ENCODE data around the gene SMPD2. TPM values are rescaled to one million over a fixed set of nuclear protein-coding genes. Genes with fewer than 3 reads are reported as not detected.

The SMPD2 gene
- total RNA-seq, 1 experiment from 2014 or later, result 14.7 TPM

DNA sequence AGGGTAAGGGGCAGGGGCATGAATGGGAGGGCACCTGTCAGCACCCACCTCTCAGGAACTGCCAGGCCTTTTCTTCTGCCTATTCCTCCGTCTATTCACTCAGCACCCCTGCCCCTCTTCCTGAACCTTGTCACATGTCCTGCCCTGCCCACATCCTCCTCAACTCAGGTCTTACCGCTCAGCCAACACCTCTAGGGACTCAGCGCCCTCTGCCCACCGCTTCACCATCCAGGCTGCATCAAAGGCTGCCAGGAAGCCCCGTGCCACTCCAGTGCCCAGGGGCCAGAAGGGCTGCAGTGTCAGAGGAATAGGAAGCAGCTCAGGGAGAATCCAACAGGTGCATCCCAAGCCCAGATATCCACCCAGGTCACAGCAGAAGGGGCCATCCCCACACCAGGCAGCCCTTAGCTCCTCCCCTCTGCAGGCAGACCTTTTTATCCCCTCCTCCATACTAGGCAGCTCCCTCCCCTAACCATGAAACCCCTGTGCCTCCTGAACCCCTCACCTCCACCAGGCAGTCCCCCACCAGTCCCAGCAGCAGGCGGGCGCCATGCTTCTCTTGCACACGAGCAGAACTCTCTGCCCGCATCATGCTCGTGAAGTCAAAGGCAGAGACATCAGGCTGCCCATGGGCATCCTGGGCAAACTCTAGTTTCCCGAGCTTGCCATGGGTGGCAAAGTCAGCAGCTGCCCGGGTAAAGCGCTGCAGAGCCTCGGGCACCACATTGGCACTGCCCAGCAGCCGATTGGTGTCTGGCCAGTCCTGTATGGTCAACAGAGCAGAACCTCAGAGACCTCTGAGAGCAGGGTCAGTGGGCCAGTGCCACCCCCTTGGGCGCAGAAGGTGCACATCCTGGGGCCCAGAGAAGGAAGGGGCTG lies 9.5 kb downstream of the SMPD2 start:
- no peak overlapping the region for H2AFZ ChIP-seq (ENCODE audit: low read depth, low read length, poor library complexity, severe bottlenecking)
- no peak overlapping the region for H3K4me2 ChIP-seq (ENCODE audit: low read length)
- H3K27ac ChIP-seq (ENCODE audit: low read depth, low read length), result no peak overlapping the region
- RAD21 ChIA-PET (ENCODE audit: low non-redundant PET in 1 of 2, low total read pairs in 2 of 2, uncharacterized antibody in 2 of 2, unreplicated experiment in 2 of 2), result no interaction called here
- TF ChIP-seq YY1 (IDR thresholded peaks at IDR 0.05; ENCODE audit: extremely low read depth, insufficient replicate concordance, low read depth, low read length), result no peak
- no peak for TF ChIP-seq SP1 (IDR thresholded peaks at IDR 0.05; ENCODE audit: low read depth)
- TF ChIP-seq, protein P1, sequence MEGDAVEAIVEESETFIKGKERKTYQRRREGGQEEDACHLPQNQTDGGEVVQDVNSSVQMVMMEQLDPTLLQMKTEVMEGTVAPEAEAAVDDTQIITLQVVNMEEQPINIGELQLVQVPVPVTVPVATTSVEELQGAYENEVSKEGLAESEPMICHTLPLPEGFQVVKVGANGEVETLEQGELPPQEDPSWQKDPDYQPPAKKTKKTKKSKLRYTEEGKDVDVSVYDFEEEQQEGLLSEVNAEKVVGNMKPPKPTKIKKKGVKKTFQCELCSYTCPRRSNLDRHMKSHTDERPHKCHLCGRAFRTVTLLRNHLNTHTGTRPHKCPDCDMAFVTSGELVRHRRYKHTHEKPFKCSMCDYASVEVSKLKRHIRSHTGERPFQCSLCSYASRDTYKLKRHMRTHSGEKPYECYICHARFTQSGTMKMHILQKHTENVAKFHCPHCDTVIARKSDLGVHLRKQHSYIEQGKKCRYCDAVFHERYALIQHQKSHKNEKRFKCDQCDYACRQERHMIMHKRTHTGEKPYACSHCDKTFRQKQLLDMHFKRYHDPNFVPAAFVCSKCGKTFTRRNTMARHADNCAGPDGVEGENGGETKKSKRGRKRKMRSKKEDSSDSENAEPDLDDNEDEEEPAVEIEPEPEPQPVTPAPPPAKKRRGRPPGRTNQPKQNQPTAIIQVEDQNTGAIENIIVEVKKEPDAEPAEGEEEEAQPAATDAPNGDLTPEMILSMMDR (IDR thresholded peaks at IDR 0.05 in 2 of 3, conservative IDR thresholded peaks at IDR 0.05 in 1 of 3; ENCODE audit: borderline replicate concordance in 1 of 3, insufficient read depth in 1 of 3, low read depth in 2 of 3, low read length in 2 of 3), result no peak
- TF ChIP-seq, protein P2, sequence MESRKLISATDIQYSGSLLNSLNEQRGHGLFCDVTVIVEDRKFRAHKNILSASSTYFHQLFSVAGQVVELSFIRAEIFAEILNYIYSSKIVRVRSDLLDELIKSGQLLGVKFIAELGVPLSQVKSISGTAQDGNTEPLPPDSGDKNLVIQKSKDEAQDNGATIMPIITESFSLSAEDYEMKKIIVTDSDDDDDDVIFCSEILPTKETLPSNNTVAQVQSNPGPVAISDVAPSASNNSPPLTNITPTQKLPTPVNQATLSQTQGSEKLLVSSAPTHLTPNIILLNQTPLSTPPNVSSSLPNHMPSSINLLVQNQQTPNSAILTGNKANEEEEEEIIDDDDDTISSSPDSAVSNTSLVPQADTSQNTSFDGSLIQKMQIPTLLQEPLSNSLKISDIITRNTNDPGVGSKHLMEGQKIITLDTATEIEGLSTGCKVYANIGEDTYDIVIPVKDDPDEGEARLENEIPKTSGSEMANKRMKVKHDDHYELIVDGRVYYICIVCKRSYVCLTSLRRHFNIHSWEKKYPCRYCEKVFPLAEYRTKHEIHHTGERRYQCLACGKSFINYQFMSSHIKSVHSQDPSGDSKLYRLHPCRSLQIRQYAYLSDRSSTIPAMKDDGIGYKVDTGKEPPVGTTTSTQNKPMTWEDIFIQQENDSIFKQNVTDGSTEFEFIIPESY (IDR thresholded peaks at IDR 0.05; ENCODE audit: extremely low read depth, insufficient replicate concordance, low read length), result no peak
- TF ChIP-seq, protein P3, sequence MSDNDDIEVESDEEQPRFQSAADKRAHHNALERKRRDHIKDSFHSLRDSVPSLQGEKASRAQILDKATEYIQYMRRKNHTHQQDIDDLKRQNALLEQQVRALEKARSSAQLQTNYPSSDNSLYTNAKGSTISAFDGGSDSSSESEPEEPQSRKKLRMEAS (IDR thresholded peaks at IDR 0.05), result no peak
- no peak for TF ChIP-seq POLR2AphosphoS5 (IDR thresholded peaks at IDR 0.05; ENCODE audit: low read depth, low read length)
- no peak for TF ChIP-seq ZNF274 (IDR thresholded peaks at IDR 0.05; ENCODE audit: low read depth, low read length)
- TF ChIP-seq CBX3 (IDR thresholded peaks at IDR 0.05; ENCODE audit: low read depth), result no peak
- TF ChIP-seq ZFX (IDR thresholded peaks at IDR 0.05), result no peak
- TF ChIP-seq POLR2A (IDR thresholded peaks at IDR 0.05; ENCODE audit: borderline replicate concordance, extremely low read depth, insufficient read depth, insufficient read length), result no peak
- TF ChIP-seq CEBPB (IDR thresholded peaks at IDR 0.05; ENCODE audit: low read depth), result no peak
- no peak for TF ChIP-seq RAD21 (IDR thresholded peaks at IDR 0.05; ENCODE audit: low read depth)
- TF ChIP-seq, protein P4, sequence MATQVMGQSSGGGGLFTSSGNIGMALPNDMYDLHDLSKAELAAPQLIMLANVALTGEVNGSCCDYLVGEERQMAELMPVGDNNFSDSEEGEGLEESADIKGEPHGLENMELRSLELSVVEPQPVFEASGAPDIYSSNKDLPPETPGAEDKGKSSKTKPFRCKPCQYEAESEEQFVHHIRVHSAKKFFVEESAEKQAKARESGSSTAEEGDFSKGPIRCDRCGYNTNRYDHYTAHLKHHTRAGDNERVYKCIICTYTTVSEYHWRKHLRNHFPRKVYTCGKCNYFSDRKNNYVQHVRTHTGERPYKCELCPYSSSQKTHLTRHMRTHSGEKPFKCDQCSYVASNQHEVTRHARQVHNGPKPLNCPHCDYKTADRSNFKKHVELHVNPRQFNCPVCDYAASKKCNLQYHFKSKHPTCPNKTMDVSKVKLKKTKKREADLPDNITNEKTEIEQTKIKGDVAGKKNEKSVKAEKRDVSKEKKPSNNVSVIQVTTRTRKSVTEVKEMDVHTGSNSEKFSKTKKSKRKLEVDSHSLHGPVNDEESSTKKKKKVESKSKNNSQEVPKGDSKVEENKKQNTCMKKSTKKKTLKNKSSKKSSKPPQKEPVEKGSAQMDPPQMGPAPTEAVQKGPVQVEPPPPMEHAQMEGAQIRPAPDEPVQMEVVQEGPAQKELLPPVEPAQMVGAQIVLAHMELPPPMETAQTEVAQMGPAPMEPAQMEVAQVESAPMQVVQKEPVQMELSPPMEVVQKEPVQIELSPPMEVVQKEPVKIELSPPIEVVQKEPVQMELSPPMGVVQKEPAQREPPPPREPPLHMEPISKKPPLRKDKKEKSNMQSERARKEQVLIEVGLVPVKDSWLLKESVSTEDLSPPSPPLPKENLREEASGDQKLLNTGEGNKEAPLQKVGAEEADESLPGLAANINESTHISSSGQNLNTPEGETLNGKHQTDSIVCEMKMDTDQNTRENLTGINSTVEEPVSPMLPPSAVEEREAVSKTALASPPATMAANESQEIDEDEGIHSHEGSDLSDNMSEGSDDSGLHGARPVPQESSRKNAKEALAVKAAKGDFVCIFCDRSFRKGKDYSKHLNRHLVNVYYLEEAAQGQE (IDR thresholded peaks at IDR 0.05; ENCODE audit: low read depth), result no peak
- no peak for TF ChIP-seq JUND (IDR thresholded peaks at IDR 0.05)
- TF ChIP-seq EZH2phosphoT487 (IDR thresholded peaks at IDR 0.05; ENCODE audit: borderline replicate concordance), result no peak
- no peaks in the 10 kb centered on the region for H3K9me2 ChIP-seq (ENCODE audit: insufficient read depth)
- DNase-seq (ENCODE audit: low read depth, low spot score), result no peak
- no peak overlapping the region for H3K4me3 ChIP-seq (replicated peaks in 1 of 2; ENCODE audit: low read depth in 1 of 2, low read length in 2 of 2)
- POLR2A ChIA-PET, result no interaction called here
- H3K9me3 ChIP-seq (ENCODE audit: control insufficient read depth in 1 of 2, insufficient read depth in 1 of 2, low read depth in 1 of 2, low read length in 2 of 2), result no peaks in the 10 kb centered on the region
- H3K79me2 ChIP-seq (ENCODE audit: insufficient read depth, low read length), result no peaks in the 10 kb centered on the region
- no peaks in the 10 kb centered on the region for H3K27me3 ChIP-seq (ENCODE audit: insufficient read depth, low read length)
- intact Hi-C loops (cut with micrococcal nuclease), result no loop called here
- no peaks in the 10 kb centered on the region for H4K20me1 ChIP-seq (ENCODE audit: insufficient read depth)
- peaks cover 0 to 5% of the 10 kb centered on the region in 2 experiments; a peak in 1 of 4 replicates for H3K36me3 ChIP-seq (ENCODE audit: control insufficient read depth in 1 of 2, insufficient read depth in 2 of 2, low read length in 2 of 2)
- peaks cover 4 to 11% of the 10 kb centered on the region in 2 experiments; a peak in 2 of 4 replicates for H3K4me1 ChIP-seq (ENCODE audit: control insufficient read depth in 1 of 2, insufficient read depth in 2 of 2, low read length in 2 of 2)
- BruUV-seq (replicated peaks), result no TSS peak
- H3K9ac ChIP-seq (ENCODE audit: low read length), result no peak overlapping the region
- ATAC-seq, result 0 out of 2 replicates have a peak, but pooled peaks have one; percentile 15
- CTCF ChIA-PET, result no interaction called here

Measured in HCT116 (cell line).